ENCODE data around the gene UAP1. TPM values are rescaled to one million over a fixed set of nuclear protein-coding genes. Genes with fewer than 3 reads are reported as not detected.

Gene UAP1
- total and polyA plus RNA-seq, 2 donors (not counting 1 experiment from before 2014, with no cell fraction given), result 5.3 to 16.4 TPM

DNA sequence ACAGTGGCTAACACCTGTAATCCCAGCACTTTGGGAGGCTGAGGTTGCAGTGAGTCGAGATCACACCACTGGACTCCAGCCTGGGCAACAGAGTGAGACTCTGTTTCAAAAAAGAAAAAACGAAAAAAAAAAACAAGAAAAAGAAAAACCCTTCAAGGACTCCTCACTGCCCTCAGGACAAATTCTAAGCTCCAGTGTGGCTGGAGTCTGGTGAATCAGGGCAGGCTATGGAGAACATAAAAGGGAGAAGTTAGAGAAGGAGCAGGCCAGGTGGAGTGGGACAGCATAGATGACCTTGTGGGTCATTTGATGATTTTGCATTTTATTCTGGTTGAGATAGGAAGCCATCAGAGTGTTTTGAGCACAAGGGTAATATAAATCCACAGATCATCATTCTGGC lies 12.5 kb upstream of the UAP1 start:
- ChIA-PET POLR2A (no interaction called here), CTCF (interaction anchor here (0.7 kb wide), 1 partner anchor 11 kb away, joined by 3 read pairs; no protein-coding TSS in a partner anchor)
- Histone ChIP-seq H3K36me3 (replicated peaks in 1 of 2; ENCODE audit: control extremely low read depth in 1 of 2, control insufficient read depth in 1 of 2, extremely low read depth in 1 of 2, insufficient read depth in 2 of 2, low read length in 1 of 2) (no peaks in the 10 kb centered on the region), H3K9me3 (ENCODE audit: control extremely low read depth in 1 of 3, control insufficient read depth in 2 of 3, insufficient read depth in 1 of 3, low read length in 2 of 3) (peaks cover 0 to under 1% (median 0%) of the 10 kb centered on the region in 3 donors), H4K20me1 (ENCODE audit: control insufficient read depth, insufficient read depth, low read length, poor library complexity, severe bottlenecking) (no peaks in the 10 kb centered on the region), H3K79me2 (ENCODE audit: control insufficient read depth, insufficient read depth, low read length) (no peaks in the 10 kb centered on the region), H3K9ac (ENCODE audit: low read length) (no peak overlapping the region), H2AFZ (ENCODE audit: insufficient read depth, low read depth, low read length, poor library complexity, severe bottlenecking) (no peak overlapping the region), H3K4me2 (replicated peaks; ENCODE audit: low read depth, low read length, poor library complexity, severe bottlenecking) (no peak overlapping the region), H3K27ac (ENCODE audit: low read length in 2 of 2) (no peak overlapping the region), H3K4me1 (ENCODE audit: control insufficient read depth in 2 of 2, insufficient read depth in 2 of 2, low read length in 2 of 2) (no peaks in the 10 kb centered on the region), H3K27me3 (replicated peaks in 1 of 4; ENCODE audit: control extremely low read depth in 1 of 4, control insufficient read depth in 3 of 4, insufficient read depth in 4 of 4, low read length in 3 of 4) (no peaks in the 10 kb centered on the region), H3K4me3 (ENCODE audit: control extremely low read depth in 1 of 5, extremely low read depth in 1 of 5, insufficient read depth in 1 of 5, low read depth in 2 of 5, low read length in 4 of 5) (no peak overlapping the region)
- Mint-ChIP-seq H3K27ac (no peak overlapping the region), H3K27me3 (no peaks in the 10 kb centered on the region), H3K4me1 (no peaks in the 10 kb centered on the region), H3K9me3 (ENCODE audit: insufficient read depth) (no peaks in the 10 kb centered on the region), H3K4me3 (no peak overlapping the region)
- no peak for ATAC-seq (ENCODE audit: low read depth)
- intact Hi-C loops (cut with micrococcal nuclease), result no loop called here
- DNase-seq, result no peak
- WGBS (ENCODE audit: insufficient coverage), result no CpG with 5 or more reads among the region's 2 CpGs
- no peak for TF ChIP-seq EZH2 (IDR thresholded peaks at IDR 0.05; ENCODE audit: borderline replicate concordance, insufficient read depth, low read depth, low read length, poor library complexity, severe bottlenecking)
- TF ChIP-seq, protein P1, sequence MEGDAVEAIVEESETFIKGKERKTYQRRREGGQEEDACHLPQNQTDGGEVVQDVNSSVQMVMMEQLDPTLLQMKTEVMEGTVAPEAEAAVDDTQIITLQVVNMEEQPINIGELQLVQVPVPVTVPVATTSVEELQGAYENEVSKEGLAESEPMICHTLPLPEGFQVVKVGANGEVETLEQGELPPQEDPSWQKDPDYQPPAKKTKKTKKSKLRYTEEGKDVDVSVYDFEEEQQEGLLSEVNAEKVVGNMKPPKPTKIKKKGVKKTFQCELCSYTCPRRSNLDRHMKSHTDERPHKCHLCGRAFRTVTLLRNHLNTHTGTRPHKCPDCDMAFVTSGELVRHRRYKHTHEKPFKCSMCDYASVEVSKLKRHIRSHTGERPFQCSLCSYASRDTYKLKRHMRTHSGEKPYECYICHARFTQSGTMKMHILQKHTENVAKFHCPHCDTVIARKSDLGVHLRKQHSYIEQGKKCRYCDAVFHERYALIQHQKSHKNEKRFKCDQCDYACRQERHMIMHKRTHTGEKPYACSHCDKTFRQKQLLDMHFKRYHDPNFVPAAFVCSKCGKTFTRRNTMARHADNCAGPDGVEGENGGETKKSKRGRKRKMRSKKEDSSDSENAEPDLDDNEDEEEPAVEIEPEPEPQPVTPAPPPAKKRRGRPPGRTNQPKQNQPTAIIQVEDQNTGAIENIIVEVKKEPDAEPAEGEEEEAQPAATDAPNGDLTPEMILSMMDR (IDR thresholded peaks at IDR 0.05), result no peak

DNA sequence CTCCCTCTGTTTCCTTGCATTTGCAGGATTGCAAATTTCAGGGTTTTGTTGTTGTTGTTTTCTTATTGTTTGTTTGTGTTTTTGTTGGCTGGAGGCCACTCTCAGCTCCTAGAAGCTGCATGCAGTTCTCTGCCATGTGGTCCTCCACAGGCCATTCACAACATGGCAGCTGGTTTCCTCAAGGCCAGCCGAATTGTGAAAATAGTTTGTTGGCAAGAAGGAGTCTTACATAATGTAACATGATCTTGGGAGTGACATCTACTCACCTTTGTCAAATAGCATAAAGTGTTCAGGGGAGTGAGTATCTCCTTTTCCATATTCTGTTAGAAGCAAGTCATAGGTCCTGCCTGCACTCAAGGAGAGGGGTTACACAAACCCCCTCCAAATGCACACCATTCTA lies 10.6 kb upstream of the UAP1 start:
- Mint-ChIP-seq H3K27ac (no peak overlapping the region), H3K9me3 (ENCODE audit: insufficient read depth) (no peaks in the 10 kb centered on the region), H3K27me3 (no peaks in the 10 kb centered on the region), H3K4me3 (no peak overlapping the region), H3K4me1 (no peaks in the 10 kb centered on the region)
- CTCF ChIA-PET, result no interaction called here
- no peaks in the 10 kb centered on the region for H3K36me3 ChIP-seq (replicated peaks in 1 of 2; ENCODE audit: control extremely low read depth in 1 of 2, control insufficient read depth in 1 of 2, extremely low read depth in 1 of 2, insufficient read depth in 2 of 2, low read length in 1 of 2)
- no peaks in the 10 kb centered on the region for H3K9me3 ChIP-seq (ENCODE audit: control extremely low read depth in 1 of 3, control insufficient read depth in 2 of 3, insufficient read depth in 1 of 3, low read length in 2 of 3)
- WGBS (ENCODE audit: insufficient coverage), result no CpG with 5 or more reads among the region's 1 CpG
- DNase-seq (no peak), ATAC-seq (ENCODE audit: low read depth) (no peak)
- no peak overlapping the region for H3K9ac ChIP-seq (ENCODE audit: low read length)
- no peak overlapping the region for H2AFZ ChIP-seq (ENCODE audit: insufficient read depth, low read depth, low read length, poor library complexity, severe bottlenecking)
- no peak overlapping the region for H3K4me2 ChIP-seq (replicated peaks; ENCODE audit: low read depth, low read length, poor library complexity, severe bottlenecking)
- H4K20me1 ChIP-seq (ENCODE audit: control insufficient read depth, insufficient read depth, low read length, poor library complexity, severe bottlenecking), result no peaks in the 10 kb centered on the region
- H3K4me3 ChIP-seq (ENCODE audit: control extremely low read depth in 1 of 5, extremely low read depth in 1 of 5, insufficient read depth in 1 of 5, low read depth in 2 of 5, low read length in 4 of 5), result no peak overlapping the region
- H3K4me1 ChIP-seq (ENCODE audit: control insufficient read depth in 2 of 2, insufficient read depth in 2 of 2, low read length in 2 of 2), result no peaks in the 10 kb centered on the region
- H3K27ac ChIP-seq (ENCODE audit: low read length in 2 of 2), result no peak overlapping the region
- H3K79me2 ChIP-seq (ENCODE audit: control insufficient read depth, insufficient read depth, low read length), result no peaks in the 10 kb centered on the region
- POLR2A ChIA-PET, result no interaction called here
- intact Hi-C loops (cut with micrococcal nuclease), result no loop called here
- TF ChIP-seq, protein P1 (IDR thresholded peaks at IDR 0.05), result no peak
- no peak for TF ChIP-seq EZH2 (IDR thresholded peaks at IDR 0.05; ENCODE audit: borderline replicate concordance, insufficient read depth, low read depth, low read length, poor library complexity, severe bottlenecking)
- H3K27me3 ChIP-seq (replicated peaks in 1 of 4; ENCODE audit: control extremely low read depth in 1 of 4, control insufficient read depth in 3 of 4, insufficient read depth in 4 of 4, low read length in 3 of 4), result no peaks in the 10 kb centered on the region
